Stimulated activated CD8-positive, alpha-beta memory T cell treated with anti-CD3 and anti-CD28 coated beads, Interleukin-12 subunit alpha, Interleukin-12 subunit beta, amount 100 ng/mL, for 24 hours (primary cell): ENCODE measurements around the gene LMOD1.
"Not testable (repeated sequence)": the region's sequence is repeated elsewhere in the genome, so short reads cannot be mapped to it uniquely, and the experiment has no call there.

Experiments
- DNase-seq: peaks from one replicate; pipeline ENCODE4 v3.0.0-alpha.2; 2020; ENCODE audit errors: extremely low read depth

Gene LMOD1

GRCh38 chr1:201870397-201870796, 76.0 kb downstream of the LMOD1 start:
- no peak for DNase-seq

GRCh38 chr1:201861448-201861847, 84.9 kb downstream of the LMOD1 start:
- no peak for DNase-seq

- DNase-seq = no peak
Measured at GRCh38 chr1:201859424-201859823, 86.9 kb downstream of the LMOD1 start.

- not testable (repeated sequence) for DNase-seq
Measured at GRCh38 chr1:201856722-201857121, 89.6 kb downstream of the LMOD1 start.

- no peak for DNase-seq
Measured at GRCh38 chr1:201851949-201852348, 94.4 kb downstream of the LMOD1 start.

GRCh38 chr1:201850053-201850397, 96.3 kb downstream of the LMOD1 start:
- DNase-seq = no peak

- no peak for DNase-seq
Measured at GRCh38 chr1:201849372-201850052, 96.8 kb downstream of the LMOD1 start.

- no peak for DNase-seq
Measured at GRCh38 chr1:201848230-201848629, 98.1 kb downstream of the LMOD1 start.

GRCh38 chr1:201847150-201847549, 99.2 kb downstream of the LMOD1 start:
- DNase-seq = no peak
